Neural cell (in vitro differentiated cells): ENCODE data around the gene FOXL1. TPM values are rescaled to one million over a fixed set of nuclear protein-coding genes. Genes with fewer than 3 reads are reported as not detected.

ENCODE experiments used
- H2AFZ ChIP-seq: fragments of 200-600, 300-800 bp; sonication (generic), shearing (Covaris generic); 2 replicates; pipeline ENCODE4 v1.6.0; 2014; ENCODE audit warnings: low read depth, mild to moderate bottlenecking, antibody characterized with exemption, low read length, moderate library complexity
- H3F3A ChIP-seq: fragments of 200-600 bp; shearing (Covaris generic); 2 replicates; pipeline ENCODE4 v1.6.1; 2016; ENCODE audit warnings: mild to moderate bottlenecking, moderate library complexity, mixed read lengths, antibody characterized with exemption, low read length; ENCODE audit not compliant: insufficient read depth, poor library complexity, severe bottlenecking
- H3K27ac ChIP-seq: fragments of 200-600, 300-800 bp; sonication (generic), shearing (Covaris generic); 2 replicates; pipeline ENCODE4 v1.5.1; 2014; ENCODE audit warnings: mild to moderate bottlenecking, low read length, moderate library complexity
- H3K27me3 ChIP-seq: fragments of 300-800, 200-600 bp; sonication (generic), shearing (Covaris generic); 2 replicates; pipeline ENCODE4 v1.6.0; 2014; ENCODE audit warnings: mild to moderate bottlenecking, low read depth, low read length, moderate library complexity; ENCODE audit not compliant: insufficient read depth
- H3K36me3 ChIP-seq: fragments of 300-800, 200-600 bp; sonication (generic), shearing (Covaris generic); 2 replicates; pipeline ENCODE4 v1.5.1; 2014; ENCODE audit warnings: mild to moderate bottlenecking, antibody characterized with exemption, low read length, moderate library complexity; ENCODE audit not compliant: insufficient read depth
- H3K4me2 ChIP-seq: fragments of 300-800, 200-600 bp; sonication (generic), shearing (Covaris generic); 2 replicates; pipeline ENCODE4 v1.6.0; 2014; ENCODE audit warnings: mild to moderate bottlenecking, low read length
- H3K4me3 ChIP-seq: fragments of 300-800, 200-600 bp; sonication (generic), shearing (Covaris generic); 2 replicates; pipeline ENCODE4 v1.5.1; 2014; ENCODE audit warnings: mild to moderate bottlenecking, low read length, moderate library complexity
- H3K79me2 ChIP-seq: fragments of 200-600 bp; shearing (Covaris generic); replicated peaks from 2 replicates; pipeline ENCODE4 v1.6.0; 2014; ENCODE audit warnings: mild to moderate bottlenecking, low read length, moderate library complexity; ENCODE audit not compliant: insufficient read depth
- H3K9ac ChIP-seq: fragments of 300-800, 200-600 bp; sonication (generic), shearing (Covaris generic); 2 replicates; pipeline ENCODE4 v1.6.1; 2016; ENCODE audit warnings: mild to moderate bottlenecking, low read length, mixed read lengths
- H3K9me2 ChIP-seq: fragments of 200-600 bp; shearing (Covaris generic); 2 replicates; pipeline ENCODE4 v1.6.1; 2016; ENCODE audit warnings: mild to moderate bottlenecking, low read length, mixed read lengths; ENCODE audit not compliant: insufficient read depth
- H3K9me3 ChIP-seq: fragments of 200-600, 300-800 bp; sonication (generic), shearing (Covaris generic); 2 replicates; pipeline ENCODE4 v1.6.1; 2016; ENCODE audit warnings: mild to moderate bottlenecking, mixed run types, low read length, moderate library complexity, mixed read lengths
- H4K20me1 ChIP-seq: fragments of 200-600 bp; shearing (Covaris generic); 2 replicates; pipeline ENCODE4 v1.6.1; 2016; ENCODE audit warnings: mild to moderate bottlenecking, mixed run types; ENCODE audit not compliant: insufficient read depth
- EP300 ChIP-seq: fragments of 450-650 bp; conservative IDR thresholded peaks from 2 replicates; pipeline ENCODE4 v1.6.1; 2014; ENCODE audit warnings: antibody characterized with exemption, mild to moderate bottlenecking, moderate library complexity; ENCODE audit not compliant: poor library complexity, severe bottlenecking
- EZH2 ChIP-seq: fragments of 200-600, 300-800 bp; shearing (Covaris generic), sonication (generic); IDR thresholded peaks from 2 replicates; pipeline ENCODE4 v1.6.1; 2014; ENCODE audit warnings: antibody characterized with exemption, low read length, borderline replicate concordance, mild to moderate bottlenecking; ENCODE audit not compliant: insufficient read depth, poor library complexity, severe bottlenecking
- MXI1 ChIP-seq: fragments of 450-650 bp; conservative IDR thresholded peaks from 2 replicates; pipeline ENCODE4 v1.6.1; 2014; ENCODE audit warnings: antibody characterized with exemption, mild to moderate bottlenecking; ENCODE audit not compliant: poor library complexity, severe bottlenecking
- POLR2AphosphoS5 ChIP-seq: IDR thresholded peaks from 2 replicates; pipeline ENCODE4 v1.6.1; 2012
- RAD21 ChIP-seq: fragments of 450-650 bp; conservative IDR thresholded peaks from 2 replicates; pipeline ENCODE4 v1.6.1; 2014; ENCODE audit warnings: antibody characterized with exemption, mild to moderate bottlenecking, moderate library complexity
- REST ChIP-seq: IDR thresholded peaks from 2 replicates; pipeline ENCODE4 v1.6.1; 2012; ENCODE audit warnings: borderline replicate concordance
- SMC3 ChIP-seq: fragments of 450-650 bp; conservative IDR thresholded peaks from 2 replicates; pipeline ENCODE4 v1.6.1; 2014; ENCODE audit warnings: antibody characterized with exemption, mild to moderate bottlenecking, moderate library complexity; ENCODE audit not compliant: poor library complexity
- TAF1 ChIP-seq: IDR thresholded peaks from 2 replicates; pipeline ENCODE4 v1.6.1; 2012; ENCODE audit warnings: low read depth
- polyA plus RNA-seq: library from polyadenylated mRNA; depleted of rRNA; stranded (reverse); fragments of >200 nt; gene quantifications from 2 replicates; pipeline ENCODE4 v1.2.3, GENCODE V29; 2014
- TF ChIP-seq, protein P1 (sequence below): fragments of 450-650 bp; IDR thresholded peaks from 2 replicates; pipeline ENCODE4 v1.5.1; 2014; ENCODE audit warnings: antibody characterized with exemption, mild to moderate bottlenecking, moderate library complexity; ENCODE audit not compliant: poor library complexity, severe bottlenecking

FOXL1 gene
- polyA plus RNA-seq, 1 donor from 2014 or later: 0.07 TPM

GRCh38 chr16:86626966-86627365, 48.6 kb downstream of the FOXL1 start:
- H3K36me3 ChIP-seq: no peaks in the 10 kb centered on the region
- H3K4me3 ChIP-seq: no peak overlapping the region
- H3F3A ChIP-seq: no peaks in the 10 kb centered on the region
- no peaks in the 10 kb centered on the region for H3K27me3 ChIP-seq
- no peaks in the 10 kb centered on the region for H4K20me1 ChIP-seq
- no peak overlapping the region for H2AFZ ChIP-seq
- no peak overlapping the region for H3K9ac ChIP-seq
- no peaks in the 10 kb centered on the region for H3K9me3 ChIP-seq
- H3K4me2 ChIP-seq: no peak overlapping the region
- H3K27ac ChIP-seq: no peak overlapping the region
- H3K9me2 ChIP-seq: no peaks in the 10 kb centered on the region
- no peak for TF ChIP-seq REST
- TF ChIP-seq MXI1: no peak
- no peak for TF ChIP-seq POLR2AphosphoS5
- TF ChIP-seq EP300: no peak
- TF ChIP-seq TAF1: no peak
- no peak for TF ChIP-seq RAD21
- TF ChIP-seq SMC3: no peak
- TF ChIP-seq, protein P1, sequence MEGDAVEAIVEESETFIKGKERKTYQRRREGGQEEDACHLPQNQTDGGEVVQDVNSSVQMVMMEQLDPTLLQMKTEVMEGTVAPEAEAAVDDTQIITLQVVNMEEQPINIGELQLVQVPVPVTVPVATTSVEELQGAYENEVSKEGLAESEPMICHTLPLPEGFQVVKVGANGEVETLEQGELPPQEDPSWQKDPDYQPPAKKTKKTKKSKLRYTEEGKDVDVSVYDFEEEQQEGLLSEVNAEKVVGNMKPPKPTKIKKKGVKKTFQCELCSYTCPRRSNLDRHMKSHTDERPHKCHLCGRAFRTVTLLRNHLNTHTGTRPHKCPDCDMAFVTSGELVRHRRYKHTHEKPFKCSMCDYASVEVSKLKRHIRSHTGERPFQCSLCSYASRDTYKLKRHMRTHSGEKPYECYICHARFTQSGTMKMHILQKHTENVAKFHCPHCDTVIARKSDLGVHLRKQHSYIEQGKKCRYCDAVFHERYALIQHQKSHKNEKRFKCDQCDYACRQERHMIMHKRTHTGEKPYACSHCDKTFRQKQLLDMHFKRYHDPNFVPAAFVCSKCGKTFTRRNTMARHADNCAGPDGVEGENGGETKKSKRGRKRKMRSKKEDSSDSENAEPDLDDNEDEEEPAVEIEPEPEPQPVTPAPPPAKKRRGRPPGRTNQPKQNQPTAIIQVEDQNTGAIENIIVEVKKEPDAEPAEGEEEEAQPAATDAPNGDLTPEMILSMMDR: no peak
- no peak for TF ChIP-seq EZH2
- no peaks in the 10 kb centered on the region for H3K79me2 ChIP-seq

DNA sequence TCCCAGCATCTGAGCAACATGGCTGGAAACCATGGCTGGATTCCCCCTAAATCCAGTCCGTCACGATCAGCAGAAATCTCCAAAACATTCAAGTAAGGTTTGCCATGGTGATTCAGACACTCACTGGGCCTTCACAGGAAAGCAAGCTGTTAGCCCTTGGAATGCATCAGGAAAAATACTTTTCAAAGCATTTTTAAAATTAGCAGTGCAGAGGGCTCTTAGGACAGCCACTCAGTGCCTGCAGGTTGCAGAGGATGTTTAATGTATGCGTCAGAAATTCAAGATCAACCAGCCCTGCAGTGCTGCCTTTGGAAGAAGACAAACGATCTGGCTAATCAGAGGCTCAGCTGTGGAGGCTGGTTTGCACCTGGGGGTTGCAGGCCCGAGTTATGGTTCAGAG, 50.3 kb downstream of the FOXL1 start:
- no peaks in the 10 kb centered on the region for H3K9me3 ChIP-seq
- H3K9ac ChIP-seq: no peak overlapping the region
- no peak overlapping the region for H3K27ac ChIP-seq
- H3K27me3 ChIP-seq: no peaks in the 10 kb centered on the region
- no peaks in the 10 kb centered on the region for H3F3A ChIP-seq
- H3K36me3 ChIP-seq: no peaks in the 10 kb centered on the region
- no peak overlapping the region for H3K4me2 ChIP-seq
- H3K9me2 ChIP-seq: no peaks in the 10 kb centered on the region
- no peaks in the 10 kb centered on the region for H4K20me1 ChIP-seq
- H3K4me3 ChIP-seq: no peak overlapping the region
- no peak overlapping the region for H2AFZ ChIP-seq
- no peak for TF ChIP-seq EZH2
- no peaks in the 10 kb centered on the region for H3K79me2 ChIP-seq

- no peaks in the 10 kb centered on the region for H3K27me3 ChIP-seq
- H3K4me3 ChIP-seq: no peak overlapping the region
- no peaks in the 10 kb centered on the region for H3K79me2 ChIP-seq
- H3K9ac ChIP-seq: no peak overlapping the region
- no peaks in the 10 kb centered on the region for H3F3A ChIP-seq
- H3K4me2 ChIP-seq: no peak overlapping the region
- no peaks in the 10 kb centered on the region for H3K36me3 ChIP-seq
- no peak overlapping the region for H3K27ac ChIP-seq
- no peak overlapping the region for H2AFZ ChIP-seq
- H4K20me1 ChIP-seq: no peaks in the 10 kb centered on the region
- no peaks in the 10 kb centered on the region for H3K9me2 ChIP-seq
- H3K9me3 ChIP-seq: no peaks in the 10 kb centered on the region
- TF ChIP-seq RAD21: no peak
- TF ChIP-seq MXI1: no peak
- no peak for TF ChIP-seq EP300
- TF ChIP-seq SMC3: no peak
- TF ChIP-seq, protein P1: no peak
- no peak for TF ChIP-seq POLR2AphosphoS5
- TF ChIP-seq TAF1: no peak
- TF ChIP-seq REST: no peak
- TF ChIP-seq EZH2: no peak
Measured at GRCh38 chr16:86630471-86630870, 52.1 kb downstream of the FOXL1 start.
